Embryonic facial prominence (tissue), 1 donor: ENCODE data around the gene ZC3H6.

Experiments used
- DNase-seq: peaks from one replicate; pipeline ENCODE4 v3.0.0-alpha.2; 2016; ENCODE audit errors: extremely low spot score

ZC3H6 gene, protein sequence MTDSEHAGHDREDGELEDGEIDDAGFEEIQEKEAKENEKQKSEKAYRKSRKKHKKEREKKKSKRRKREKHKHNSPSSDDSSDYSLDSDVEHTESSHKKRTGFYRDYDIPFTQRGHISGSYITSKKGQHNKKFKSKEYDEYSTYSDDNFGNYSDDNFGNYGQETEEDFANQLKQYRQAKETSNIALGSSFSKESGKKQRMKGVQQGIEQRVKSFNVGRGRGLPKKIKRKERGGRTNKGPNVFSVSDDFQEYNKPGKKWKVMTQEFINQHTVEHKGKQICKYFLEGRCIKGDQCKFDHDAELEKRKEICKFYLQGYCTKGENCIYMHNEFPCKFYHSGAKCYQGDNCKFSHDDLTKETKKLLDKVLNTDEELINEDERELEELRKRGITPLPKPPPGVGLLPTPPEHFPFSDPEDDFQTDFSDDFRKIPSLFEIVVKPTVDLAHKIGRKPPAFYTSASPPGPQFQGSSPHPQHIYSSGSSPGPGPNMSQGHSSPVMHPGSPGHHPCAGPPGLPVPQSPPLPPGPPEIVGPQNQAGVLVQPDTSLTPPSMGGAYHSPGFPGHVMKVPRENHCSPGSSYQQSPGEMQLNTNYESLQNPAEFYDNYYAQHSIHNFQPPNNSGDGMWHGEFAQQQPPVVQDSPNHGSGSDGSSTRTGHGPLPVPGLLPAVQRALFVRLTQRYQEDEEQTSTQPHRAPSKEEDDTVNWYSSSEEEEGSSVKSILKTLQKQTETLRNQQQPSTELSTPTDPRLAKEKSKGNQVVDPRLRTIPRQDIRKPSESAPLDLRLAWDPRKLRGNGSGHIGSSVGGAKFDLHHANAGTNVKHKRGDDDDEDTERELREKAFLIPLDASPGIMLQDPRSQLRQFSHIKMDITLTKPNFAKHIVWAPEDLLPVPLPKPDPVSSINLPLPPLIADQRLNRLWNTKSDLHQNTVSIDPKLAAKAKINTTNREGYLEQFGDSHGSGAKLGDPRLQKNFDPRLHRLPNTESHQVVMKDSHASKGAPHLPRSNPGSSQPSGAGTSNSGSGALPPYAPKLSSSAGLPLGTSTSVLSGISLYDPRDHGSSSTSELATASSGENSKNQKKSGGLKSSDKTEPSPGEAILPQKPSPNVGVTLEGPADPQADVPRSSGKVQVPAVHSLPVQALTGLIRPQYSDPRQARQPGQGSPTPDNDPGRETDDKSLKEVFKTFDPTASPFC

DNA sequence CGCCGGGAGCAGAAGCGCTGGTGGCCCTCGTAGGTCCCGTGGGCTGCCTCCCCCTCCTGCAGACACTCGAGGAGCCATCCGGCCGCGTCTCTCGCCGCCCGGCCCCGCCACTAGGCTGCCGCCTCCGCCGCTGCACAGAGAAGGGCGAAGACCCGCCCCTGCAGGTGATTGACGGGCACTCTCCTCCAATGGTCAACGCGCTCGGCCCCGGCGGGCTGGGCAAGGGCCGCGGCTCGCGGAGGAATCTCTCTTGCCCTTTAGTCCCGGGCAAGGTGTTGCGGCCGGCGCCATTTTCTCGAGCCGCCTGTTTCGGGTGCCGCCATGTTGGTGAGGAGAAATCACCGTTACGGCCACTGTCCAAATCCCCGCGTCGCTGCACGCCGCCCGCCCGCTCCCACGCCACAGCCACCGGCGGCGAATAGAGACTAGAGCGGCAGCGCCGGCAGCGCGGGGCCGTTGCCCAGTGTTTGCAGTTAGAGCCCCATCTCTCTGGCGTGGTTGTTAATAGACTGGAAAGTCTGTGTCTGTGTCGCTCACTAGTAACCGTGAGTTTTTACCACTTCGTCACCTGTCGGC is at the start of gene ZC3H6:
Gene ZC3H6, plus strand, starts transcription at position 287 of the 576 bp plus-strand sequence. CDS start 398 bp downstream, outside the sequence.
- DNase-seq, result peak; percentile 97

DNA sequence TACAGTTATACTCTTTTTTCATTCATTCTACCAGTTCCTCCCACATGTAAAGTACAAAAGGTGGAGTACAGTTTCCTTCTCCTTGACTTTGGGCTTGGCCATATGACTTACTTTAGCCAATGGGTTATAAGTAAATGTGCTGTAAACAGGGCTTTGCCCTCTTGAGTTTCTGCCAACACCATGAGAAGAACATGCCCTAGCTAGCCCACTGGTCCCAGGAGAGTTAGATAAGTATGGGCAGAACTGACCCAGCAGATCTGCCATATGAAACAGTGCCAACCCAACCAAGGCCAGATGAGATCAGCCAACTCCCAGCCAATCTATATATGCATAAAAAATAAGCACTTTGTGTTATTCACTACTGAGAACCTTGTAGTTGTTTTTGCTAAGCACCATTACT is 46.0 kb upstream of the ZC3H6 start:
- no peak for DNase-seq

DNA sequence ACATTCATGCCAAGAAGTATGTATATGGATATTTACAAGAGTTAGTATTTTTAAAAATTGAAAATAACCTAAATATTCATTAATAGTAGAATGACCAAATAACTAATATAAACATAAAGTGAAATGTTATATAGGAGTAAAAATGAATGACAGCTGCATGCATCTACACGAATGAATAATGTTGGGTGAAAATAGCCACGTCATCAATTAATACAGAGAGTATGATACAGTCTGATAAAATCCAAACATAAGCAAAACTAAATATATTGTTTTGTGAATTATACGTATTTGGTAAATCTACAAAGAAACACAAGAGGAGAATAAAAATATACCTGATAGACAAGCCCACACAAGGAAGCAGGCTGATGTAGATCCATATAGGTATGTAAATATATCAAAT is 45.0 kb upstream of the ZC3H6 start:
- DNase-seq, result no peak

GRCh38 chr2:112239862-112240261 is 35.5 kb upstream of the ZC3H6 start:
- DNase-seq, result no peak

GRCh38 chr2:112242384-112242783 is 33.0 kb upstream of the ZC3H6 start:
- DNase-seq, result no peak

GRCh38 chr2:112243233-112243632 is 32.2 kb upstream of the ZC3H6 start:
- DNase-seq, result no peak

DNA sequence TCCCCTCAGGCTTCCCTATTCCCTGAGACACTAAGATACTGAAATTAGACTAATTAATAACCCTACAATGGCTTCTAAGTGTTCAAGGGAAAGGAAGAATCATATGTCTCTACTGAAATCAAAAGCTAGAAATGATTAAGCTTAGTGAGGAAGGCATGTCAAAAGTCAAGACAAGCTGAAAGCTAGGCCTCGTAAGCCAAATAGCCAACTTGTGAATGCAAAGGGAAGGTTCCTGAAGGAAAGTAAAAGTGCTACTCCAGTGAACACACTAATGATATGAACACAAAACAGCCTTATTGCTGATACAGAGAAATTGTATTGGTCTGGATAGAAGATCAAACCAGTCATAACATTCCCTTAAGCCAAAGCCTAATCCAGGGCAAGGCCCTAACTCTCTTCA is 30.5 kb upstream of the ZC3H6 start:
- DNase-seq, result no peak

DNA sequence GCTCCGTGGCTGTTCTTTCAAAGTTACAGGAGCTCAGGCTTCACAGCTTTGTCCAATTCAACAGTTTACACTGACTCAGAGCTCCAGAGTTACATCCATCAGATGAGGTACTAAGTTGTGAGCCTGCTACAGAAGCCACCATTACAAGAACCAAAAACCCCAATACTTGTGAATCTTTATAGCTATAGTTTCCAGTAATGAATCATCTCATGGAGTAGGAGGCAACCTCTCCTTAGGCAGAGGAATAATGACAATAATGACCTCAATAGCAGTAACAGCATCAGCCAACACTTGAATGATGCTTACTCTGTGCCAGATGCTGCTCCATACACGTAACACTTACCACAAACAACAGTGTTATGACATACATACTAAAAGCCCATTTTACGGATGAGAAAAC is 24.1 kb upstream of the ZC3H6 start:
- no peak for DNase-seq

- no peak for DNase-seq
Measured at GRCh38 chr2:112253261-112253815, 22.1 kb upstream of the ZC3H6 start.

- DNase-seq, result peak; percentile 84
Measured at GRCh38 chr2:112254466-112255240, 20.7 kb upstream of the ZC3H6 start, which contains the start of gene ZC3H8. Gene ZC3H8 (minus strand): TSS chr2:112255042. CDS start chr2:112254981, 61 bp downstream.

GRCh38 chr2:112255875-112256274 is 19.5 kb upstream of the ZC3H6 start:
- no peak for DNase-seq

GRCh38 chr2:112256654-112257053 is 18.7 kb upstream of the ZC3H6 start:
- no peak for DNase-seq

DNA sequence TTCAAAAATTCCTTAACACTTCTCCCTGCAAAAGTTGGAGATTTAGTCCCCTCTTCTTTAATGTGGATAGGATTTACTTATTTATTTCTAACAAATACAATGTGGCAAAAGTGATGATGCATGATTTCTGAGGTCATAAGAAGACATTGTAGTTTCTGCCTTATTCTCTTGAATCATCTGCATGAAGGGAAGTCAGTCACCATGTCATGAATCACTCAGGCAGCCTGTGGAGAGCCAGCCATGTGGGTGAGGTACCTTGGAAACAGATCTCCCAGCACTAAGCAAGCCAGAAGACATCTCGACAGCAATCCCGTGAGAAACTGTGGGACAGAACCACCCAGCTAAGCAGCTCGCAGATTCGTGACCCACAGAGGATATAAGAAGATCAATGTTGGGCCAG is 17.8 kb upstream of the ZC3H6 start:
- DNase-seq, result no peak

- DNase-seq, result peak; percentile 55
Measured at GRCh38 chr2:112259509-112260294, 15.7 kb upstream of the ZC3H6 start.

GRCh38 chr2:112260295-112260625 is 15.1 kb upstream of the ZC3H6 start:
- DNase-seq, result no peak

GRCh38 chr2:112262876-112263275 is 12.5 kb upstream of the ZC3H6 start:
- DNase-seq, result no peak

DNA sequence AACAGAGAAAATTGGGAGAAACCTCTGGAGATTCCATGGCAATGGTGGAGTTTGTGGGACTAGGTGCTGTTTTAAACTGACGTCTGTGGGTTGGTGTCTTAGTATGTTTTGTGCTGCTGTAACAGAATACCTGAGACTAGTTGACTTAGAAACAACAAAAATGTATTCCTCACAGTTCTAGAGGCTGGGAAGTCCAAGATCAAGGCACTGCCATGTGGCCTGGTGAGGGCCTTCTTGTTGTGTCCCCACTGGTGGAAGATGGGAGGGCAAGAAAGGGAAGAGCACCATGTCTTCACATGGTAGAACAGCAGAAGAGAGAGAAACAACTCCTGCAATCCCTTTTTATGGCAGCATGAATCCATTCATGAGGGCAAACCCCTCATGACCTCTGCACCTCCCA is 6.8 kb upstream of the ZC3H6 start:
- DNase-seq, result no peak

GRCh38 chr2:112272669-112273068 is 2.7 kb upstream of the ZC3H6 start:
- DNase-seq, result no peak

GRCh38 chr2:112273349-112273748 is 2.0 kb upstream of the ZC3H6 start:
- no peak for DNase-seq
